SK-MEL-5 (cell line): ENCODE data around the gene RPP38. TPM values are rescaled to one million over a fixed set of nuclear protein-coding genes. Genes with fewer than 3 reads are reported as not detected.

ENCODE experiments used
- DNase-seq: peaks from one replicate; pipeline ENCODE4 v3.0.0-alpha.2; 2016; ENCODE audit warnings: low read depth, low spot score
- in situ Hi-C: cut with HindIII; loops from 2 replicates; pipeline ENCODE4 v1.10.0; 2016; ENCODE audit warnings: low sequenced_read_pairs, high pct_unique_total_duplicates, low pct_unique_long_range_greater_than_20kb
- total RNA-seq: library from RNA; depleted of rRNA; stranded (reverse); fragments of >200 nt; shearing (Covaris generic); gene quantifications from 2 replicates; pipeline ENCODE4 v1.2.3, GENCODE V29; 2014; rRNA removed

RPP38 gene
- total RNA-seq, 1 experiment from 2014 or later, result 15.1 TPM

DNA sequence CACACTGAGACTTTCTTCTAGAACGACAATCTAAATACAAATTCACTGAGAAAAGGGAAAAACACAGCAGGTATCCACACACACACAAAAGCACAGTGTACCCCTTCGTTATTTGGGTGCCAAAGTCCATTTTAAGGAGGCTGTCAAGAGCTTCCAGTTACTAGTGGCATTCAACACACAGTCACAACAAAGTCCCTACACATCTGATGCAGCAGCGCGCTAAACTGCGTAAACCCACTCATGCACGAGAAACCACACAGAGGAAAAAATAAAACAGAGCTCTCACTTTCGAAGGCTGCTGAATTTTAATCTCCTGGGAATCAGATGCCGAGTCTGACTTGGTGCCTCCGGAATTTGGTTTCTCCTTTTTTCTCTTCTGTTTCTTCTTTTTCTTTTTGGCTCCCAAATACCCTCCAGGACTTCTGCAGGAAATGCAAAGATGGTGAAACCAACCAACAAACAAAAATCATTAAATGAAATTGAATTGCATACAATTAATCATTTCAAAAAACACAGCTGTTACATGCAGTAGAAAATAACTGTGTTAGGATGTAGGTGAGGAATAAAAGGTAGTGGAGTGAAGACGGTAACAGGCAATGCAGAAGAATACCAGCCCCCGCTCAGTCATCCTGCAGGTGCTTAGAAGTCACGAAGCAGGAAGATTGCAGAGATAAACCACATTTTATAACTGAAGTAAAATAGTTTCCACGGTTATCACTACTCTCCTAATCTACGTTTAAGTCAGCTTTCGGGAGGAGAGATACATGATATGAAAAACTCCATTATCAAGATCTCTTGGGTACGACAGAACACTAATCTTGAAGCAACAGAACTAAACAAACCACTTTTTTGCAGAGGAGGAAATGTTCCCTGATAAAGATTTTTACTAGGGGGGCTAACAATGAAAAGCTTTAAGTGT is 44.2 kb downstream of the RPP38 start:
- in situ Hi-C loops, result no loop called here
- DNase-seq, result peak; percentile 30

DNA sequence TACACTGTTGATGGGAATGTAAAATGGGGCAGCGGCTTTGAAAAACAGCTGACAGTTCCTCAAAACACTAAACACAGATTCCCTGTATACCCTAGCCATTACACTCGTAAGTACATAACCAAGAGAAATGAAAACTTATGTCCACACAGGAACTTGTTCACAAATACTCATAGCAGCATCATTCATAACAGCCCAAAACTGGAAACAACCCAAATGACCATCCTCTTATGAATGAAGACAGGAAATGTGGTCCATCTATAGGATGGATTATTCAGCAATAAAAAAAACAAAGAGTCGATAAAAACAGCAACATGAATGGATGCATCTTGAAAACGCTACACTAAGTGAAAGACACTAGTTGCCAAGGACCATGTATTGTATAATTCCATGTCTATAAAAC is 47.6 kb downstream of the RPP38 start:
- in situ Hi-C loops, result no loop called here
- no peak for DNase-seq

DNA sequence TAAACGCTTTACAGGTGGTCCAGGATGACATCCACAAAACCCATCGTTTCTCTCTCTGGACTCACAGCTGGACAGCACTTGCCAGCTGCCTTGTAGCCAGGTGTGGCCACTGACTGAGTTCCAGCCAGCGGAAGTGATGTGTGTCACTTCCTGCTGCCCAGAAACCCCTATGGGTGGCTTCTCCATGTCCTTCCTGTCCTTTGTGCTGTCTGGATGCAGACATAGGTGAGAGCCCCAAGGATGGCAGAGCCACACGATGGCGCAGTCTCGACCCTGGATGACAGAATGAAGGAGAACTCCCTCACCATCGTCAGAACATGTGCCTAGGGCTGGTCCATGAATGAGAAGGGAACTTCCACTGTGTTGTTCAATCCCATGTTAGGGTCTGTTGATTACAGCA is 49.2 kb downstream of the RPP38 start:
- peak; percentile 14 for DNase-seq
- in situ Hi-C loops, result no loop called here

DNA sequence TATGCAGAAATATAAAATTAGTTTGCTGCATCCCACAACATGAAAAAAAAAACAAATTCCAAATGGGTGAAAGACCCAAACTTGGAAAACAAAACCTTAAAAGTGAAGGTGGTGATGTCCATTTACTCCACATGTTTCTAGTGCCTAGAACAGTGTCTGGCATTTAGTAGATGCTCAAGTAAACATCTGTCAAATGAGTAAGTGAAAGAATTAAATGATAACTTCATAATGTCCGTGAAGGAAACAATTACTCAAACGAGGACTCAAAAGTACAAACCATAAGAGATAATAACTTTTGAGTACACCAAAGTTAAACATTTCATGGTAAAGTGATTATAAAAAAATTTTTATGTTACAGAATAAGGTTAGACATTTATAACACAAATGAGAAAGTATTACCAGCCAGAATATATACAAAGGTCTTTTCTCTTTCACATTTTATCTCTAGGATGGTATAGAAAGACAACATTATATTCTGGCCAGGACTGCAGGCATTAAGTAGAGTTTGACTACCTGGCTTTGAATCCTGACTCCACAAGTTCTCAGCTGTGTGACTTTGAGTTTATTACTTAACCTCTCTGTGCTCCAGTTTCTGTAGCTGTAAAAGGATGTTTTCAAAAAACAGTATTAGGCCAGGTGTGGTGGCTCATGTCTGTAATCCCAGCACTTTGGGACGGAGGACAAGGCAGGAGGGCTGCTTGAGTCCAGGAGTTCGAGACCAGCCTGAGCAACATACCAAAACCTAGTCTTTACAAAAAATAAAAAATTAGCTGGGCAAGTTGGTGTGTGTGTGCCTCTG is 50.6 kb downstream of the RPP38 start:
- in situ Hi-C loops, result no loop called here
- DNase-seq, result no peak

DNA sequence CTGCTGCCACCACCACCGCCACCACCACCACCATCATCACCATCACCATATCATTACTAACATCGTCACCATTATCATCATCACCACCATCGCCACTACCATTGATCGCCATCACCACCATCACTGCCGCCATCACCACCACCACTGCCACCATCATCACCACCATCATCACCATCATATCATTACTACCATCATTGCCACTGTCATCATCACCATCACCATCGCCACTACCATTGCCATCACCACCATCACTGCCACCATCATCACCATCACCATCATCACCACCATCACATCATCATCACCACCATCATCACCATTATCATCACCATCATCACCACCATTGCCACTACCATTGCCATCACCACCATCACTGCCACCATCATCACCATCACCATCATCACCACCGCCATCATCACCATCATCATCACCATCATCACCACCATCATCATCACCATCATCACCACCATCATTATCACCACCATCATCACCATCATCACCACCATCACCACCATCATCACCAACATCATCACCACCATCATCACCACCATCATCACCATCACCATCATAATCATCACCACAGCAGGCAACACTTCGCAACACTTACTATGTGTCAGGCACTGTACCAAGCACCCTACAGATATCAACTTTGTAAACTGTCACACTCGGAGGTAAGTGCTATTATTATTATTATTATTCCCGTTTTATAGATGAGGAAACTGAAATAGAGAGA is 52.1 kb downstream of the RPP38 start:
- in situ Hi-C loops, result no loop called here
- DNase-seq, result no peak

DNA sequence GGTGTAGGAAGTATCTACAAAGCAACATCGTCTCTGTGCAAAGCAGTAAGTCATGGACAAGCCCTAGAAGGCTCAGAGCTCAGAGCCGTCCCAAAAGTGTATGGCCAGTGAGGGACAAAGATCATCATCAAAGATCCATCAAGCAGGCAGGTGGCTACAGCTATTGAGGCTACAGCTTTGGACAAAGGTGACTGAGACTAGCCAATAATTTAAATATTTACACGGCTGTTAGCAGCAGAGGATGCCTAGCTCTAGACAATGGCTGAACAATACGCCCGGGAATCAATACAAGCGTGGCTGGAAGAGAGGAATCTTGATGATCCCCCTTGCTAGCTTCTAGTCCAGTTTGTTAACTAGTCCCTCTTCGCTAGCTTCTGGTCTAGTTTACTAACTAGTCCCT is 53.4 kb downstream of the RPP38 start:
- in situ Hi-C loops, result no loop called here
- no peak for DNase-seq

DNA sequence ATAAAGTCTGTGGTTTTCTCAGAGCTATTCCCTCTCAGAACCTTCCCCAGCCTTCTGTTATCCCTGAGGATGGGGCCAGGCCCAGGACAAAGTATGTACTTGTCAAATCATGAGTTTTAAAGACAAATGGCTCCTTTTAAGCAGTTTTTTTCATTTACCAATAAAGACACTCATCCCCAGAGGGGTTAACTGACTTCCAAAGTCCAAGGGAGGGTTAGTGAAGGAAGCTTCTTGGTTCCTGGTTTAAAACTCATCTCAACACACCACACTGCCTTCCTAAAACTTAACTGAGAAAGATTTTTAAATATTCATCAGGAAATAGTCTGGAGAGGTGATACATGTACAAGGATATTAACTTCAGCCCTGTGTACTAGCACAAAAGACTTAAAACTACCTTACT is 55.4 kb downstream of the RPP38 start:
- in situ Hi-C loops, result no loop called here
- peak; percentile 19 for DNase-seq

Other genes with a start within 250 kb of the RPP38 start
- gene SUV39H2, start 218.5 kb upstream of the RPP38 start, total RNA-seq, result 15.1 and 17.4 TPM in 2 replicates
- 14.0 and 15.8 TPM in 2 replicates for gene DCLRE1C, start 143.3 kb upstream of the RPP38 start, total RNA-seq
- not detected in 2 replicates for gene MEIG1, start 138.0 kb upstream of the RPP38 start, total RNA-seq
- gene OLAH, start 53.4 kb upstream of the RPP38 start, total RNA-seq, result not detected in 2 replicates
- 0.21 and 0.69 TPM in 2 replicates for gene ACBD7, start 8.6 kb upstream of the RPP38 start, total RNA-seq
- gene NMT2, start 71.3 kb downstream of the RPP38 start, total RNA-seq, result 3.3 and 4.5 TPM in 2 replicates